H7 (cell line): ENCODE data around the gene NDUFAF8. TPM values are rescaled to one million over a fixed set of nuclear protein-coding genes. Genes with fewer than 3 reads are reported as not detected.

ENCODE experiments used
- DNase-seq: peaks from one replicate; pipeline ENCODE4 v3.0.0; 2012
- H3K27me3 ChIP-seq: 2 replicates; pipeline ENCODE4 v1.6.0; 2011; ENCODE audit warnings: mild to moderate bottlenecking, low read length; ENCODE audit not compliant: control insufficient read depth, insufficient read depth
- H3K36me3 ChIP-seq: replicated peaks from 2 replicates; pipeline ENCODE4 v1.5.1; 2011; ENCODE audit warnings: low read length; ENCODE audit not compliant: control insufficient read depth, insufficient read depth
- H3K4me3 ChIP-seq: 2 replicates; pipeline ENCODE4 v1.5.1; 2011; ENCODE audit warnings: low read depth, mild to moderate bottlenecking, control low read depth, low read length, moderate library complexity; ENCODE audit not compliant: insufficient read depth
- total RNA-seq: library from RNA; depleted of rRNA; stranded (reverse); fragments of >200 nt; shearing (Covaris generic); gene quantifications from 2 replicates; pipeline ENCODE4 v1.2.3, GENCODE V29; 2014

NDUFAF8 gene
- total RNA-seq, 1 experiment from 2014 or later = 38.8 TPM

DNA sequence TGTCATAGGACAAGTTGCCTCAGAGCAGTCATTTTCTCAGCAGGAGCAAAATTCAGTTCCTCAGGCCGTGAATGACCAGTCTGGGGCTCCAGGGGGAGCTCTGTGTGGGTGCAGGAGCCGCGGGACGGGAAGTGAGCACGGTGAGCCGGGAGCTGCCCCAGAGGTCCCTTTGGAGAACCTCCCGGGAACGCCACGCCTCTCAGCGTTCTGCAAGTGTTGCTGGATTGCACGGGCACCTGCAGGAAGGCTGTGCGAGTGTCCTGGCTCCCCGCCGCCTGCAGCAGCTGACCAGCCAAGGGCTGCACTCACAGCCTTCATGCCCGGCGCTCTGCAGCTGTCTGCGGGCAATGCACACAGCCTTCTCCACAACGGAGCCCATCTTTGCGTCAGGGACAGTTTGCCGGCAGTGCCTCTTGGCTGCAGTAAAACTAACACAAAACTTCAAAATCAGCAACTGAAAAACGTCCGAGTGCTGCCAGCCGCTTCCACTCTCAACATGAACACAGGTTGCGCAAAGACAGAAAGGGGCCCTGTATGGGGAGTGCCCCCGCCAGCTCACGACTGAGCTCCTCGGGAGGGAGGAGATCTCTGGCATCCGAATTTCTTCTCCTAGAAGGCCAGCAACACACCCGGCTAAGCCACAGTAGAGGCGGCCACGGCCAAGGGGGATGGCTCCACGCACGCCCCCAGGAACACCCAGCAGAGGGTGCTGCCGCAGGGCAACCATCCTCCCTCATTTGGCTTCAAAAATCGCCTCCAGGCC lies 16.0 kb downstream of the NDUFAF8 start:
- peaks cover 2% of the 10 kb centered on the region; the same call in 1 of the 2 replicates for H3K36me3 ChIP-seq
- no peaks in the 10 kb centered on the region for H3K27me3 ChIP-seq
- H3K4me3 ChIP-seq = no peak overlapping the region
- DNase-seq = peak; percentile 89

DNA sequence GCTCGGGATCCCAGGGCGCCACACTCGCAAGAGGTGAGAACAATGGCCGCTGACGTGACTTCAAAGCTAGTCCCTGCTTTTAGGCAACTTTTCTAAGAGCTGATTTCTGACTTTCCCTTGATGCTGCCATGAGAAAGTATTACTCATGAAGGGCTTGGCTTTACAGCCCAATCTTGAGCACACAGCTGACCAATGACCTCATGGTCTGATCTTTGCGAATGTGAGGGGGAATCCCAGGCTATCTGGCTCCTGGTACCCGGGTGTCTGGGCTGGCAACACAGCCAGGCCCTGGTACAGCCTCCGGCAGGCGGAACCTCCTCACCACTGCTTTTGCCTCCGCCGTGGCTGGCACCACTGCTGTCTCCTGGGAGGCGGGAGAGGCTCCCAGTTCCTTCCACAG lies 17.5 kb downstream of the NDUFAF8 start:
- H3K36me3 ChIP-seq = peaks cover 2% of the 10 kb centered on the region; the same call in 1 of the 2 replicates
- no peak for DNase-seq

DNA sequence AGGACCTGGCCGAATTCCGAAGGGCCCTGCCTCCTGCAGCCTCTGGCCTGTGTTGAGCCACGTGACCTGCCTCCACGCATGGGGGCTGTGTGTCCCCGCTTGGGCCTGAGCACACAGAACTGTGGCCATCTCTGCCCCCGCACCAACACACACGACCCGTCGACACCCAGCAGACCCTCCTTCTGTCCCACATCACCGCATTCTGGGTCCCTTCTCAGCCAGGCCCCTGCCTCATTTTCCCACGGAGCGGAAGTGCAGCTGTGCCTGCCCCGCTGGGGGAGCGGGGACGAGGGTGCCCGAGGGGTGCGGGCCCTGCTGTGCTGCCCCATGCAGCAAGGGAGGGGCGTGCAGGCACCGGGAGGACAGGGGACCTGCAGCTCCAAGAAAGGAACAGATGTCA lies 18.4 kb downstream of the NDUFAF8 start:
- no peaks in the 10 kb centered on the region for H3K27me3 ChIP-seq
- peaks cover 2% of the 10 kb centered on the region for H3K36me3 ChIP-seq
- DNase-seq = no peak
- H3K4me3 ChIP-seq = no peak overlapping the region

More for the DNA sequence above, 17.5 kb downstream of the NDUFAF8 start:
- no peak overlapping the region for H3K4me3 ChIP-seq
- H3K27me3 ChIP-seq = no peaks in the 10 kb centered on the region

DNA sequence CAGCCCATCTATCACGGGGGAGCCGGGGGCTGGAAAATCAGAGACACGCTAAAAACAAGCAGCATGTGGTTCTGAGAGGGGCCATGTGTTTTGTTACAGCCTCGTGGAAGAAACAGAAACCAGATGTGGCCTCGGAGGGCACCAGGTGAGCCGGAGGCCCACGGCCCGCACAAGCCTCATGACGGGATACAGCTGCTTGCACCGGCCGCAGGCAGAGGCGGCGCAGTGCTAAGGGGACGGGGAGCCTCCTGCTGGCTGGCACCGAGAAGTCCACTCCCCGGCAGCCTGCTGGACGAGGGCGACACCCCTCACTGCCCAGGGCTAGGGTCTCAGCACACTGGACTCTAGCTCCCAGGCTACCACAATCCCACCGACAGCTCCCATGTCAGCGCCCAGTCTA lies 19.2 kb downstream of the NDUFAF8 start:
- H3K36me3 ChIP-seq = peaks cover 2% of the 10 kb centered on the region
- DNase-seq = peak; percentile 83
- H3K4me3 ChIP-seq = no peak overlapping the region
- no peaks in the 10 kb centered on the region for H3K27me3 ChIP-seq

DNA sequence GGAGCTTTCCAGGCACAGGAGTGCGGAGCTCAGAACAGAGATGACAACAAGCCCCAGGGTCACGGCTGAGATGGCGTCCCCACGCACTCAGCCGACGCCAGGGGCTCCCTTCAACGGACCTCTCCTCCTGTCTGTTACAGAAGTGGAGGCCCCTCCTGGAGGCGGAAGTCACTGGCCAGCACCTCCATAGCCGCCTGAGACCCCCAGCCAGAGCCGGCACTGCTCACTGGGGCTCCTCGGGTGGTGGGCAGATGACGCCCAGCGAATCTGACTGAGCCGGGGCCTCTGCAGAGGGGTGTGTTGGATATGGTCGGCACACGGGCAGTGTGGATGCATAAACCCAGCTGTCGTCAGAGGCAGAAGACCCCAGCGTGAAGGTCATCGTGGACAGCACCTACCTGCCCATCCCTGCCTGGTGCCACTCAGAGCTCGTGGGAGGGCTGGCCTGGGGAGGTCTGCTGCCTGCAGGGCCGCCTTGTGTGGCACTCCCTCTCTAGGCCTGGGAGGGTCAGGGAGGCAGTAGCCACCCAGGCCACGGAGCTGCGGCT lies 20.0 kb downstream of the NDUFAF8 start:
- Histone ChIP-seq H3K36me3 (peaks cover 2% of the 10 kb centered on the region), H3K27me3 (no peaks in the 10 kb centered on the region)
- no peak for DNase-seq

DNA sequence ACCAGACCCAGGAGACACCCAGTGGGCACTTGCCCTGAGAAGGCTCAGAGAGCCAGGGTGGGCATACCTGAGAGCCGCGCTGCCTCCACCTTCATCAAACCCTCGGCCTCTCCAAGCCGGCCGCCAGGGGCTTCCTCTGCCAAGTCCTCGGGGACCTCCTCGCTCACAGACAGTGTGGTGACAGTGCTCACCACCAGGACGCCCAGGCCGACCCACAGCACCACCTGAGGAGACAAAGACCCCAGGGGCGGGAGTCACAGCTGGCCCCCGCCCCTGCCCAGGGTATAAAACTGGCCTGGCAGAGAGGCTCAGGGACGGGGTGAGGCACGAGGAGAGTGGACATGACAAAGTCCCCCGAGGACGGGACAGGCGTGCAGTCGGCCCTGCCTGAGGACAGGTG lies 21.1 kb downstream of the NDUFAF8 start:
- DNase-seq = no peak
- peaks cover 2% of the 10 kb centered on the region for H3K36me3 ChIP-seq
- H3K4me3 ChIP-seq = no peak overlapping the region
- no peaks in the 10 kb centered on the region for H3K27me3 ChIP-seq

More for the DNA sequence above, 20.0 kb downstream of the NDUFAF8 start:
- H3K4me3 ChIP-seq = no peak overlapping the region

DNA sequence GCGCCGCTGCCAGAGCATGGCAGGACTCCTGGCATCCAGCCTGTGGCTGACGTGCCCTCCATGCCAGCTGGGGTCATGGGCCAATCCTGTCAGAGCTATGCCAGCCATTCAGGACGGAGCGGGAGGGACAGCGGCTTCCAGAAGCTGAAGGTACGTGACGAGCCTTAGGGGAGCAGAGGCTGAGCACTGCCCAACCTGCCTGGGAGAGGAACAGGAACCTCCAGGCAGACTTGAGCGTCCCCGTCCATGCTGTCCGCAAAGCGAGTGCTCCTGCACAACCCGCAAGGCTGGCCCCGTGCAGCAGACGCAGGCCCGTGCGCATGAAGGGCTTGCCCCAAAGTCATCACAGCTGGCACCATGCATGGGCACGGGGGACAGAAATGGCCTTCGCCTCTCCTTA lies 21.5 kb downstream of the NDUFAF8 start:
- Histone ChIP-seq H3K27me3 (no peaks in the 10 kb centered on the region), H3K36me3 (peaks cover 2% of the 10 kb centered on the region), H3K4me3 (no peak overlapping the region)
- DNase-seq = no peak

DNA sequence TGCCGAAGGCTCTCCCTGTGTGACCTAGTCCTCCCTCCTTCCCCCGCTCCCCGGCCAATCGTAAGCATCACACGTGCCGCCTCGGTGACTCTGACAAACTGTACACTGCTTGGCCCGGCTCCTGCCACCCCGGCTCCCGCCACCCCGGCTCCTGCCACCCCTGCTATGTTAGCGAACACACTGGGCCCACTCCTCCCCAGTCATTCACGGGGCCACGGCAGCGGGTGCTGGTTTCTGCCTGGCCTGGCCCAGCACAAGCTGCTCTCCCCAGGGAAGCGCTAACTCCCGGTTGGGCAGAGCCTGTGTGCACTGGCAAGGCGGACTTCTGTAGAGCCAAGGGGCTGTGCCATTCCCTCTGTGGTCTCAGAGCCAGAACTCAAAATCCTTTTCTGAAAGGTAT lies 22.0 kb downstream of the NDUFAF8 start:
- no peak for DNase-seq
- Histone ChIP-seq H3K27me3 (no peaks in the 10 kb centered on the region), H3K36me3 (peaks cover 2% of the 10 kb centered on the region), H3K4me3 (no peak overlapping the region)

DNA sequence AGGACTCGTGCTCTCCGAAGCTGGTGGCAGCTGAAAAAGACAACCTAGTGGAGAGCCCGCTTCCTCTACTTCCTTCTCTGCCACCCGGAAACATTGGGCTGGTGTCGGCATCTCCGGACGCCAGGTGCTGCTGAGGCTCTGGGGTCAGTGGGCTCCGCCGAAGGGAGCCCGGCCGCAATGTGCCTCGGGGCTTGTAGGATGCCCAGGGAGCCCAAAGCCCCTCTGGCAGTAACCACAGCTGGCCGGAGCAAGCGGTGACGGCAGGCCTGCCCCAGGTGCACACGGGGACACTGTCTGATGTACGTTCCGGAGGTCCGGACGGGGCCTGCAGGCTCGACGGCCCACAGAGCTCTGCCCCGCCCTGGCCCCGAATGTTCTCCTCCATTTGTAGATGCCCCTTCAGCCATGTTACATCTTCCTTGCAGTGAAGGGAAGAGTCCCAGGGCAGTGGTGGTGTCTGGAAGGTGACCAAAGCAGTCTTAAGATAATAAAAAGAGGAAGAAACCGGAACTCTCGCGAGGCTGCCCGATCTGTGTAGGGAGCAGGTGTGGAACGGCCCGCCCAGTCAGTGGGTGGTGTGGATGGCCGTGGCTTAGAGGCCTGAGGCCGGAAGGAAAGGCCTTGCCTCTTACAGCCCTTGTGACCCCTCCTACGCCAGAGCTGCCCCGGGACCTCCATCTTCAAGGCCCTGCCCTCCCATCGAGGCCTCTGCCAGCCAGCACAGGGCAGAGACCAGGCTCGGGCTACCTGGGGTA lies 22.6 kb downstream of the NDUFAF8 start:
- no peak for DNase-seq
- Histone ChIP-seq H3K27me3 (no peaks in the 10 kb centered on the region), H3K4me3 (no peak overlapping the region), H3K36me3 (peaks cover 2% of the 10 kb centered on the region)

DNA sequence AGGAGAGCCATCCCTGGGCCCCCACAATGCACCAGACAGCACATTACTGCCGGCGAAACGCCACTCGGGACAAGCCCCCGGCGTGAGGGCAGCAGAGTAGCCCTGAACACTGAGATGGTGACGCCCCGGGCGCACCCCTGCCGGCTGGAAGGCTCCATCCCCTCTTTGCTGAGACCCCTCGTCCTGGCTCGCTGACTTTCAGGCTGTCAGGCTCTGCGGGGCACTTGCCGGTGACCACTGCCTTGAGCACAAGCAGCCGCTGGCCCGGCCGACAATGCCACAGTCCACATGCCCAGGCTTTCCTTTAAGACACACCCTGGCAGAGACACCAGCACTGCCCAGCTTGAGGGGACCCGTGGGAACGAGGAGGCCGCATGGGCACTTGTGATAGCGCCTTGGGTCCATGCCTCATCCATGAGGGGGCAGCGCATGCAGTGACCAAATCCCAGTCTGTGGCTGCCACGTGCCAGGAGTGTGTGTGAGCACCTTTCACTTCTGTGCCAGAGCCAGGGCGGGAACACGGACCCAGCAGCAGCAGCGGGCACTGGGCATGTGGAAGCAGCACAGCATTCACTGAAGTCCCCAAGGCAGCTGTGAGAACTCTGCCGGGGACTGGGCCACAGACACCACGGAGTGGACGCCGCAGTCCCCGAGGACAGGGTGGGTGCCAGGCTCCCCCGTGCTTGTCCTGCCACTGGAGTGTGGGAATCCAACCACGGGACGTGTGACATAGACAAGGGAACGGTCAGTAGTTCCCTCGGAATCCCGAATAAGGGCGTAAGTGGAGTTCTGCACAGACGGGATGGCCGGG lies 24.5 kb downstream of the NDUFAF8 start:
- DNase-seq = no peak
- no peak overlapping the region for H3K4me3 ChIP-seq
- peaks cover 2% of the 10 kb centered on the region for H3K36me3 ChIP-seq

DNA sequence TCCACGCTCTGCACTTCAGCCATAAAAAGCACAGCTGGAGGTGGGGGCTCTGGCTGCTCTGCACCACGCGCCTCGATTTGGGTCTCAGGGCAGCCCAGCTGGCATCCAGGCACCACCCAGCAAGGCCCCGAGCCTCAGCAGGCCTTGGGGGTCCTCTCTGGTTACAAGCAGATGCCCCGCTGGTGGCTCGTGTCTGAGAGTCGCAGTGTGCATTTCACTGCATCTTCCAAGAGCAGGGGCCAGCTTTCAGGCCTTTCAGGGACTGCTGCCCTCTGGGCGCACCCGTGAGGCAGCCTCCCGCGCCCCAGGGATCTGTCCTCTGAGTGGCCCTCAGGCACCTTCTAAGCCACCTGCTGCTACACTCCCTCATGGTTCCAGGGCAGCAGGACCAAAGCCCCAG lies 25.5 kb downstream of the NDUFAF8 start:
- no peak for DNase-seq
- H3K27me3 ChIP-seq = no peaks in the 10 kb centered on the region
- H3K4me3 ChIP-seq = no peak overlapping the region

More for the DNA sequence above, 24.5 kb downstream of the NDUFAF8 start:
- H3K27me3 ChIP-seq = no peaks in the 10 kb centered on the region

DNA sequence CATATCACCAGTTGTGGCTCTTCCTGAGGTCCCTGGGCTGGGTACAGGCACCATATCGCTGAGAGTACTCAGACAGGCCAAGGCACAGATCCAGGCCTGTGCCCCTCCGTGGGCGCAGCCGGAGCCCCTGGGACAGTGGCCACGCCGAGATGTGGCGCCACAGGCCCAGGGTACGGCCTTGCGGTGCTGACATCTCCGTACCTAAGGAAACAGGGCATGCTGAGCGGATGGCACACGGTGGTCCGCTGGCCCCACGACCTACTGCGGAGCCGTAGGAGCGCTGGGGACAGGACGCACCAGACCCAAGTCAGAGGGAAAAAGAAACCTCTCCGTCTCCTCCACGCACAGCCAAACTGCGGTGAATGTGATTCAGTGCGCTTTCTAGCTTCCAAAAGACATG lies 26.5 kb downstream of the NDUFAF8 start:
- Histone ChIP-seq H3K27me3 (no peaks in the 10 kb centered on the region), H3K36me3 (peaks cover 3% of the 10 kb centered on the region), H3K4me3 (no peak overlapping the region)
- no peak for DNase-seq

More for the DNA sequence above, 25.5 kb downstream of the NDUFAF8 start:
- peaks cover 2% of the 10 kb centered on the region for H3K36me3 ChIP-seq

DNA sequence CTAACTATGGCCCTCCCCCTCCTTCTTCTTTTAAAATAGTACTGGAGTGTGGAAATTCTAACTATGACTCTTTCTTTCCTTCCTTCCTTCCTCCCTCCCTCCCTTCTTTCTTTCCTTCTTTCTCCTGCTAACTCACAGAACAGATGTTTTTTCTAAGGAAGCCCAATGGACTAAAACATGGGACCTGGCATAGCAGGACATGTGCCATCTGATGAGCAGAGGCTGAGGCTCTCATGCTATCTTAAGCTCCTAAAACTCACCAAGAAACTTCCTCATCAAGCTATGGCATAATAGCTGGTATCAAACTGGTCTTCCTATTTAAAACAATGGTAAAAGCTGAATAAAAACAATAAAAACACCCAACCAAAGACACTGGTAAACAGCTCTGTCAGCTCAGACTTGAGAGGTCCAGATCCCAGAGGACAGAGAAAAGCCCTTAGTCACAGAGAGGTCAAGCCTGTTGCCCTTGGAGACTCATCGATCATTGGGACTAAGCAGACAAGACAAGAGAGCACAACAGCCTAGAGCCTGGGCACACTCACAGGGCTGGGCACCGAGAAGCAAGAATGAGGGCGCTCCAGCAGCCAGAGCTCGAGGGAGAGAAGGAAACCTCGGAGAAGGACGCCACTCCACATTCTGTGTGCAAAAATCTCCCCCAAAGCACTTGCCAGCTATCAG lies 28.4 kb downstream of the NDUFAF8 start:
- DNase-seq = no peak
- Histone ChIP-seq H3K36me3 (peaks cover 3% of the 10 kb centered on the region), H3K4me3 (no peak overlapping the region), H3K27me3 (no peaks in the 10 kb centered on the region)

DNA sequence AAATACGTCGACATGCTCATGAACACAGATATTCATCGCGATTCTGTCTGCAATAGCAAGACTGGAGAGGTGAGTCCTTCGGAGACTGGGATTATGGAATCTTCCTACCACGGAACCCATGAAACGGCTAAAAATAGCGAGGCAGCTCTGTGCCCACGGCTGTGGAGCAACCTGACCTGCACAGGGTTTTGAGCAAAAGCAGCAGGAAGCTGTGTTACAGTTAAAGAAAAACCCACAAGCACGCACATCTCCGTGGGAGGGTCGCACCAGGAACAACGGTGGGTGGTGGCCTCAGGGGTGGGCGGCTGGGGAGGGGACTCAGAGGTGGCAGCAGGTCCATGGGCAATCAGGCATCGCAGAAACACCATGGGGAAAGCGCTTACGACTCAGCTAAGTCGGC lies 31.2 kb downstream of the NDUFAF8 start:
- no peak overlapping the region for H3K4me3 ChIP-seq
- H3K27me3 ChIP-seq = no peaks in the 10 kb centered on the region
- peaks cover 3% of the 10 kb centered on the region; the same call in 1 of the 2 replicates for H3K36me3 ChIP-seq
- no peak for DNase-seq
